ENCODE measurements around the gene OTOA. TPM values are rescaled to one million over a fixed set of nuclear protein-coding genes. Genes with fewer than 3 reads are reported as not detected.

Gene OTOA
- total and polyA plus RNA-seq, 12 donors = 0.16 to 15.7 (median 0.90) TPM; not detected in 2

DNA sequence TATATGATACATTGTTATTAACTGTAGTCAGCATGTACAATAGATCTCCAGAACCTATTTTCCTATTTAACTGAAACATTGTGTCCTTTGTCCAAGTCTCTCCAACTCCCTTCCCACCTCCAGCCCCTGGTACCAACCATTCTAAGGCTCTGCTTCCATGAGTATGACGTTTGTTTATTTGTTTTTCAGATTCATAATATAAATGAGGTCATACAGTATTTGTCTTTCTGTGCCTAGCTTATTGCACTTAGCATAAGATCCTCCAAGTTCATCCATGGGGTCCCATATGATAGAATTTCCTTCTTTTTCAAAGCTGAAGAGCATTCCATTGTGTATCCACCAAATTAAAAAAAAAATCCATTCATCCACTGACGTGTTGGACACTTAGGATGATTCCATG, 39.4 kb downstream of the OTOA start:
- WGBS, 4 donors = 54 to 67% (median 59%) methylated on average over 2 of the region's 2 CpGs
- H3K9me3 ChIP-seq (replicated peaks in 1 of 3) = no peaks in the 10 kb centered on the region
- no peak overlapping the region for H3K4me3 ChIP-seq
- H3K4me1 ChIP-seq (replicated peaks in 1 of 2) = peaks cover 7% of the 10 kb centered on the region in 2 donors
- H3K27ac ChIP-seq = no peak overlapping the region
- intact Hi-C loops (cut with DNase I) = no loop called here
- no peak for TF ChIP-seq CTCF (IDR thresholded peaks at IDR 0.05)
- no peak for TF ChIP-seq POLR2A (IDR thresholded peaks at IDR 0.05)
- H3K27me3 ChIP-seq = no peaks in the 10 kb centered on the region
- no peak for DNase-seq
- no peaks in the 10 kb centered on the region for H3K36me3 ChIP-seq (replicated peaks in 1 of 2)

- DNase-seq = no peak
- TF ChIP-seq POLR2A (IDR thresholded peaks at IDR 0.05) (no peak), CTCF (IDR thresholded peaks at IDR 0.05) (no peak)
- peaks cover 1 to 2% of the 10 kb centered on the region in 2 donors for H3K4me1 ChIP-seq (replicated peaks in 1 of 2)
- H3K9me3 ChIP-seq (replicated peaks in 1 of 3) = no peaks in the 10 kb centered on the region
- H3K27ac ChIP-seq = no peak overlapping the region
- H3K36me3 ChIP-seq (replicated peaks in 1 of 2) = no peaks in the 10 kb centered on the region
- 77 to 82% (median 80%) methylated on average over 5 of the region's 5 CpGs for WGBS, 4 donors
- no peak overlapping the region for H3K4me3 ChIP-seq
- intact Hi-C loops (cut with DNase I) = no loop called here
- no peaks in the 10 kb centered on the region for H3K27me3 ChIP-seq
Observed at GRCh38 chr16:21703589-21704174, 39.9 kb downstream of the OTOA start.

- no peaks in the 10 kb centered on the region for H3K9me3 ChIP-seq (replicated peaks in 1 of 3)
- no peak overlapping the region for H3K27ac ChIP-seq
- WGBS, 4 donors = 87 to 92% (median 91%) methylated on average over 5 of the region's 5 CpGs
- no peaks in the 10 kb centered on the region for H3K36me3 ChIP-seq (replicated peaks in 1 of 2)
- H3K4me1 ChIP-seq (replicated peaks in 1 of 2) = no peaks in the 10 kb centered on the region
- TF ChIP-seq CTCF (IDR thresholded peaks at IDR 0.05) (no peak), POLR2A (IDR thresholded peaks at IDR 0.05) (no peak)
- H3K27me3 ChIP-seq = no peaks in the 10 kb centered on the region
- no peak overlapping the region for H3K4me3 ChIP-seq
- no peak for DNase-seq
- intact Hi-C loops (cut with DNase I) = no loop called here
Observed at GRCh38 chr16:21704266-21704665, 40.5 kb downstream of the OTOA start.

- Histone ChIP-seq H3K4me1 (replicated peaks in 1 of 2) (no peaks in the 10 kb centered on the region), H3K27ac (no peak overlapping the region), H3K4me3 (no peak overlapping the region), H3K36me3 (replicated peaks in 1 of 2) (no peaks in the 10 kb centered on the region), H3K27me3 (no peaks in the 10 kb centered on the region), H3K9me3 (replicated peaks in 1 of 3) (no peaks in the 10 kb centered on the region)
- intact Hi-C loops (cut with DNase I) = loop anchor here (5.0 kb wide), 3 partner anchors 47 to 122 kb away; partner anchors contain the start of gene IGSF6 (in 1 of the 2)
- DNase-seq = no peak
- WGBS, 4 donors = 80 to 91% (median 86%) methylated on average over 6 of the region's 6 CpGs
- TF ChIP-seq CTCF (IDR thresholded peaks at IDR 0.05) (no peak), POLR2A (IDR thresholded peaks at IDR 0.05) (no peak)
Observed at GRCh38 chr16:21704733-21705132, 41.0 kb downstream of the OTOA start.
